Measurements from ENCODE around the gene CLIP4. TPM values are rescaled to one million over a fixed set of nuclear protein-coding genes. Genes with fewer than 3 reads are reported as not detected.
A peak's percentile ranks its signal among the peaks of the same experiment; 100 is the strongest.
"Not testable (repeated sequence)": the region's sequence is repeated elsewhere in the genome, so short reads cannot be mapped to it uniquely, and the experiment has no call there.

CLIP4 gene
- total RNA-seq, 1 donor from 2014 or later, result 8.1 TPM

DNA sequence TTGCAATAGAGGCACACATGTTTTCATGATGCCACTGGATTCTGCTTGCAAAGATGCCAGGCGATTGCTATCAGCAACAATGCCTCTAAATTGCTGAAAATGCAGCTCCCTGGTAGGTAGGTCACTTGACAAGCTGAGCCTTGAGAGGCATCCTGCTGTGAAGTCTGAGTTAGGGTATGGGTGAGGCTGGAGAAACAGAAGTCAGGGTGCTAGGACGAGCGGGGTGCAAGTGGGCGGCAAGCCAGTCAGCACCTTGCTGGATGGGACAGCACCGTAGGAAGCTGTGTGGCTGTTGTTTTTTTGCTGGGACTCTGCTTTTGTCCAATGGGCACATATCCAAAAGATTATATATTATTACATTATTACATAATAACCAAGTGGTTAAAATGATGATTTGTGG is 10.5 kb upstream of the CLIP4 start:
- no peak for DNase-seq (ENCODE audit: low read depth in 2 of 2)

GRCh38 chr2:29105375-29105774 is 9.8 kb upstream of the CLIP4 start:
- no peak for DNase-seq (ENCODE audit: low read depth in 2 of 2)

- DNase-seq (ENCODE audit: low read depth in 2 of 2), result no peak
These were observed 9.0 kb upstream of the CLIP4 start for GRCh38 chr2:29106256-29106655.

GRCh38 chr2:29106980-29107388 is 8.2 kb upstream of the CLIP4 start:
- no peak for DNase-seq (ENCODE audit: low read depth in 2 of 2)

GRCh38 chr2:29107547-29107946 is 7.7 kb upstream of the CLIP4 start:
- DNase-seq (ENCODE audit: low read depth in 2 of 2), result not testable (repeated sequence)

- DNase-seq (ENCODE audit: low read depth in 2 of 2), result peak in 1 of 2 donors; percentile 75
These were observed 7.0 kb upstream of the CLIP4 start for GRCh38 chr2:29108225-29108624.

DNA sequence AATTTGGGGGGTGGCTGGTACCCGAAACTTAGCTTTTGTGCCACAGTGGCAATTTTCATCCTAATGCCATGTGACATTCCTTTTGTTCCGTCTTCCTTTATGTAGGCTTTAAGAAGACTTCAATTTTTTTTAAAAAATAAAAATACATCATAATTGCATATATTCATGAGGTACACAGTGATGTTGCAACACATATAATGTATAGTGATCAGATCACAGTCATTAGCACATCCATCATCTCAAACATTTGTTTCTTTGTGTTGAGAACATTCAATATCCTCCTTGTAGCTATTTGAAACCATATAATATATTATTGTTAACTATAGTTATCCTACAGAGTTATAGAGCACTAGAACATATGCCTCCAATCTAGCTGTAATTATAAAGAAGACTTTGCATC is 6.0 kb upstream of the CLIP4 start:
- no peak for DNase-seq (ENCODE audit: low read depth in 2 of 2)

GRCh38 chr2:29110916-29111535 is 4.2 kb upstream of the CLIP4 start:
- no peak for DNase-seq (ENCODE audit: low read depth in 2 of 2)

DNA sequence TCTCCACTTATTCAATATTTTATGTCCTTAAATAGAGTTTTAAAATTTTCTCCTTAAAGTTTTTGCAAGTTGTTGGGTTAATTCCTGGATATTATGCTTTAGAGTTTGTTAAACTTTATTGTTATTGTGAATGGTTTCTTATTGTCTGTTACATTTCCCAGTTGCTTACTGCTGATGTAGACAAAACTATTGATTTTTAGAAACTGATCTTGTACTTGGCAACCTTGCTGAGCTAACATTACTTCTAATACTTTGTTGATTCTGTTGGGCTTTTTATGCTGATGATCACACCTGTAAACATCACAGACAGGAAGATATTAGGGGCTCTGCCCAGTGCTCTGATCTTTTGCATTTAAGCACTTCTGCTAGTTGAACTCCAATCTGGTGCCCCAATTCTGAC is 2.8 kb upstream of the CLIP4 start:
- DNase-seq (ENCODE audit: low read depth in 2 of 2), result no peak

DNA sequence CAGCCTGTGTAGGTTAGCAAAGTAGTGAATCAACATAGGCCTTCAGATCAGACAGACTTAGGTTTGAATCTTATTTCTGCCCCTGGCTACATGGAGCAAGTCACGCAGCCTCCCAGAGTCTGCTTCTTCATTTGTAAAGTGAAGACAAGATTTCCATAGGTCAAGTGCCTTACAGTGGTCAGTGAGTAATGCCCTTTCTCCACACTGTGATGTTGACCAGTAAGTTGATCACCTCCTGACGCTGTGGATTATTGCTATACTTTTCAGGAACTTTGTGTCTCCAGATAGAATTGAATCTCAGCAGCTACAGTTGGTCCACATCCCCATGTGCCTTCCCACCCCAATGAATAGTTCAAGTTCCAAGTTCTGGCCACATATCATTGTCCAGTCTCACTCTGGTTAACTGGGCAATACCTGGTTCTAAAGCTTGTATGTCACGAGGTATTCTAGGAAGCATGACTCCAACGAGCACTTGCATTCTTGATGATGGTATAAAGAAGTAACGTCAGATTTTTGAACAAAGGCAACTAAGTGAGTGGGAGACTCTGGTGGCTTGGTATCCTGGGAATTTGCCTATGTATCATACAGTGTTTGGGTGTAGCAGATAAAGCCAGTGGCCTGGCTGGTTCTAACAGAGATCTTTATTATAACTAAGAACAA is 2.1 kb upstream of the CLIP4 start:
- DNase-seq (ENCODE audit: low read depth in 2 of 2), result no peak

DNA sequence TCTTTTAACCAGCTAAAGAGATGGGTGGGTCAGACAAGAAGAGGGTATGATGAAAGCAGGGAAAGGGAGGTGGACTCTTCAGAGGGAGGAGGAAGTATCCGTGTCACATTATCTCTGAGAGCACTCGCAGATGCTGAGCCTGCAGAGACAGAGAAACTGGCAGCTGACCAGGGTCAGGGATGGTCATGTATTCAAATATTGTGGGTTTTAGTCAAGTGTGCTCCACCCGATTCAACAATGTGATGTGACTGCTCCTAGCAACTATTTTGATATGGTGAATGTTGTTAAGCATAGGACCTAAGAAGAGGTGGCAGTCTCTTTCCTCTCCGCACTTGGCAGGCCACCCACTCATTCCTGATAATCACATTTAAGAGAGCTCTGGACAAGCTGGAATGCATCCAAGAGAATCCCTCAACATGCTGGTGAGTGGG is 1.3 kb upstream of the CLIP4 start:
- no peak for DNase-seq (ENCODE audit: low read depth in 2 of 2)

DNA sequence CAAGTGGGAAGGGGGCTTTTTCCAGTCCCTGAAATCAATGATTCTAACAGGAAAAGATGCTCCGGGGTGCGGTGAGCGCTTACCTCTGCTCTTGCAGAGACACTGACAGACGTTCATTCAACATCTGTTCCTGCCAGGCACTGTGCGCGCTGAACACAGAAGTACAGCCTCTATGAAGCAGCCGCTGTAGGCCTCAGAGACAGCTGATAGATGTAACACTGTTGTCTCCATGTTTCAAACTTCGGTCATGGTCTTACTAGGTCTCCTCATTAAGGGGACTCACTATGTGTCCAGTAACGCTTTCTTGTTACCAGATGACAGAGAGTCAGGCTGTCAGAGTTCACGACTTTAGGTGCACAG is 649 bp upstream of the CLIP4 start:
- DNase-seq (ENCODE audit: low read depth in 2 of 2), result no peak

DNA sequence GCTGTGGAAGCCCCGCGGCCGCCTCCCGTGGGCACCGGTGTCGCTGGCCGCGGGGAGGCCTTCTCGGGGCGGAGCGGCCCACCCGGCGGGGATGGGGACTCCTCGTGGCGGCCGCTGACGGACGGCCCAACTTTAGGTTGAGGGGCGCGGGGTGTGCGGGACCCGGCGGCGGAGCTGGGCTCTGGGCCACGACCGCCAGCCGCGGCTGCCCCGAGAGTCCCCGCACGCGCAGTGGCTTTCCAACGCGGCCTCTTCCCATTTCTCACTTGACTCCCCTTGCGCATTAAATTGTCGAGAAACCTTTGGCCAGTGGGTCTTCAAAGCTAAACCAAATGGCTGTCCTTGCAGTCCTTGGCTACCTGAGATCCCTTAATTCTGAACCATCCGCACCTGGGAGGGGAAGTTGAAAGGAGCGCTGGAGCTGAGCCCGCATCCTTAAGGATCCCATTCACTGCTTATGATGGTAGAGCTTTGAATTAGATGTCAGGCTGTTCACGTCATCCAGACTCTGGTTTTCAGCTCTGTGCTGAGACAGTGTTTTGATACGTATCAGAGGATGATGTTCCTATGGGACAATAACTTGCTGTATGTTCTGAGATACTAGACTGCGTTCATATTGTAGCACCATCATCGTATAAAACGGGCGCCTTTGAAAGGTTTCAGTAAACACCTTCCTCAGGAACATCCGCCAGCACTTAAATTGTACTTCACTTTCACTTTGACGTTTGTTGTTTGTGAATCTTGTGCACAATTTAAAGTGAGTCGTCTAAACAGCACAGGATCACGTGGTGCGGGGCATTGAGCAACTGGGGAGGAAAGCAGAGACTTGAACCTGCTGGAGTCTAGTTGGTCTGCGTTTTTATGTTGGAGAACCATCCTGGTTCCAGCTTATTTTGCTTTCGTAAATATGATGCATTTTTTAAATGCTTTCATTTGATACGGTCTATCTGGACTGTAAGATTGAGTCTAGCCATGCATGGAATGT is 874 bp downstream of the CLIP4 start:
- peak in 1 of 2 donors; percentile 52 for DNase-seq (ENCODE audit: low read depth in 2 of 2)

GRCh38 chr2:29117636-29118303 is 2.6 kb downstream of the CLIP4 start:
- peak in 1 of 2 donors; percentile 80 for DNase-seq (ENCODE audit: low read depth in 2 of 2)

DNA sequence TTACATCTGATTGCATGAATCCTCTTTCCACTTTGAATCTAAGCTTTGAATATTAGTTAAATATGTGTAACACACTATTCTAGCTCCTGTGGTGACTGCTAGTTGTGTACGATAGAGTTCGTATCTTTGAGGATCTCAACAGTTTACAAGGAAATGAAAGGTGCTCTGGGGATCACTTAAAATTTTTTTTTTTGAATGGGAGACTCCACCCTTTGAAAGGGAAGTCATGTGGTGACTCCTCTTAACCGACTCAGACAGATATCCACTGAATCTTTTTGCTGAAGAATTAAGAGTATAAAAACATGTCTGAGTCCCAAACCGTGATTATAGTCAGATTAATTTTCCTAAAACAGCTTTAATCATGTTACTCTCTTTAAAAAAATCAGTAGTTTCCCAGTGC is 4.0 kb downstream of the CLIP4 start:
- no peak for DNase-seq (ENCODE audit: low read depth in 2 of 2)

DNA sequence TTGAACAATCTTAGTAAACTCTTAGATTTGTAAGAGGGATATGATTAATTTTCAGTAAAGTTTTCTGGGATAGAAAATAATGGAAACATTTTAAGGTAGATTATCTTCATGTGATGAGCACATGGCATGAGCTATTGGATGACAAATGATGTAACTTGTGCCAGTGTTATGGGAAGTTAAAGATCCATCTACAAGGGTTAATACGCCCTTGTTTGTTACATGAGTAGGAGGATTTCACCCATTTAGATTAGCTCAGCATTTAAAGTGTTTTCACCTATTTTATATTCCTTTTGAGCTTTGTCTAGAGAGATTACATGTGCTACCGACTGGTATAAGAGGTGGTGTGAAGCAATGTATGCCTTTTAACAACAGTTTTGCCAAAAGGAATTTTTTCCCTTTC is 5.6 kb downstream of the CLIP4 start:
- DNase-seq (ENCODE audit: low read depth in 2 of 2), result no peak

GRCh38 chr2:29123617-29124349 is 8.6 kb downstream of the CLIP4 start:
- DNase-seq (ENCODE audit: low read depth in 2 of 2), result peak in 1 of 2 donors; percentile 33

DNA sequence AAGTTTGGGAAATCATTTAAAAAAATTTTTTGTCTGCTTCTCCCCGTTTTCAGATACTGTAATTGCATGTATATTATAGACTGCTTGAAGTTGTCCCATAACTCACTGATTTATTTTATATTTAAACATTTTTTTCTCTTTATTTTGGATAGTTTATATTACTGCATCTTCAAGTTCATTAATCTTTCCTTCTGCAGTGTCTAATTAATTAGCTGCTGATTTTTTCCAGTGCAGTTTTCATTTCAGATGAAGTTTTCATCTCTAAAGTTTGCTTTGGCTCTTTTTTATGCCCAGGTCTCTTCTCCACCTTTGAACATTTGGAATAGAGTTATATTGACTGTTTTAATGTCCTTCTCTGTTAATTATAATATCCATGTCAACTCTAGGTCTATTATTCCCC is 9.3 kb downstream of the CLIP4 start:
- no peak for DNase-seq (ENCODE audit: low read depth in 2 of 2)

GRCh38 chr2:29129586-29130281 is 14.5 kb downstream of the CLIP4 start:
- peak in 1 of 2 donors; percentile 34 for DNase-seq (ENCODE audit: low read depth in 2 of 2)

- peak in 1 of 2 donors; percentile 74 for DNase-seq (ENCODE audit: low read depth in 2 of 2)
These were observed 15.1 kb downstream of the CLIP4 start for GRCh38 chr2:29130295-29130694.

All from dermis microvascular lymphatic vessel endothelial cell (primary cell).